Activated naive CD4-positive, alpha-beta T cell treated with anti-CD3 and anti-CD28 coated beads, Interleukin-2, amount 50 U/mL, for 72 hours (primary cell): ENCODE data around the gene TMPRSS9. TPM values are rescaled to one million over a fixed set of nuclear protein-coding genes. Genes with fewer than 3 reads are reported as not detected.
"Not testable (repeated sequence)": the region's sequence is repeated elsewhere in the genome, so short reads cannot be mapped to it uniquely, and the experiment has no call there.

Experiments
- ATAC-seq, 2 donors: fragments of 150-1000 bp; cut with Tn5 transposase; 2 replicates each; pipeline ENCODE4 v1.10.0; 2021; ENCODE audit warnings: mild to moderate bottlenecking in 2 of 2, moderate library complexity in 2 of 2
- DNase-seq, 2 donors: peaks; one replicate each; pipeline ENCODE4 v3.0.0; 2021 to 2022; ENCODE audit warnings: low spot score in 2 of 2
- H3K27ac Mint-ChIP-seq, 2 donors: one replicate each; pipeline ENCODE4 v1.8.0; 2022; ENCODE audit warnings: mild to moderate bottlenecking in 2 of 2, mixed read lengths in 2 of 2
- H3K36me3 Mint-ChIP-seq, 2 donors: one replicate each; pipeline ENCODE4 v1.8.0; 2022; ENCODE audit warnings: mixed read lengths in 2 of 2
- H3K9me3 Mint-ChIP-seq, 2 donors: one replicate each; pipeline ENCODE4 v1.8.0; 2022; ENCODE audit warnings: mixed read lengths in 2 of 2
- total RNA-seq, 2 donors: library from RNA; stranded (reverse); gene quantifications; one replicate each; pipeline ENCODE4 v1.2.3, GENCODE V29; 2022

TMPRSS9 gene
- total RNA-seq, 2 donors from 2014 or later = not detected

GRCh38 chr19:2444251-2445002 is 84.4 kb downstream of the TMPRSS9 start:
- ATAC-seq (no peak), DNase-seq (no peak)
- peaks cover 0 to 5% of the 10 kb centered on the region in 2 donors for H3K36me3 Mint-ChIP-seq
- no peaks in the 10 kb centered on the region for H3K9me3 Mint-ChIP-seq
- no peak overlapping the region for H3K27ac Mint-ChIP-seq

GRCh38 chr19:2446381-2446780 is 86.3 kb downstream of the TMPRSS9 start:
- DNase-seq (no peak), ATAC-seq (peak; percentile 31 to 77)
- Mint-ChIP-seq H3K9me3 (no peaks in the 10 kb centered on the region), H3K27ac (peak overlapping the region; percentile 66 to 89), H3K36me3 (peaks cover 0 to 9% of the 10 kb centered on the region in 2 donors)

- H3K27ac Mint-ChIP-seq = no peak overlapping the region
- DNase-seq (no peak), ATAC-seq (no peak)
- H3K9me3 Mint-ChIP-seq = no peaks in the 10 kb centered on the region
- peaks cover 0 to 9% of the 10 kb centered on the region in 2 donors for H3K36me3 Mint-ChIP-seq
Measured at GRCh38 chr19:2449019-2449418, 89.0 kb downstream of the TMPRSS9 start.

- Mint-ChIP-seq H3K27ac (no peak overlapping the region), H3K36me3 (peaks cover 0 to 9% of the 10 kb centered on the region in 2 donors), H3K9me3 (no peaks in the 10 kb centered on the region)
- no peak for DNase-seq
- no peak for ATAC-seq
Measured at GRCh38 chr19:2451138-2451537, 91.1 kb downstream of the TMPRSS9 start.

GRCh38 chr19:2451741-2452140 is 91.7 kb downstream of the TMPRSS9 start:
- no peak for DNase-seq
- no peaks in the 10 kb centered on the region for H3K9me3 Mint-ChIP-seq
- no peak for ATAC-seq
- H3K27ac Mint-ChIP-seq = no peak overlapping the region
- H3K36me3 Mint-ChIP-seq = peaks cover 0 to 5% of the 10 kb centered on the region in 2 donors

GRCh38 chr19:2453431-2454025 is 93.5 kb downstream of the TMPRSS9 start:
- ATAC-seq (no peak), DNase-seq (no peak)
- Mint-ChIP-seq H3K36me3 (peaks cover 4 to 14% of the 10 kb centered on the region in 2 donors), H3K27ac (no peak overlapping the region), H3K9me3 (no peaks in the 10 kb centered on the region)

- peaks cover 4 to 14% of the 10 kb centered on the region in 2 donors for H3K36me3 Mint-ChIP-seq
- H3K27ac Mint-ChIP-seq = peak overlapping the region in 1 of 2 donors; percentile 74
- no peak for DNase-seq
- ATAC-seq = no peak
- H3K9me3 Mint-ChIP-seq = no peaks in the 10 kb centered on the region
Measured at GRCh38 chr19:2454199-2454961, 94.3 kb downstream of the TMPRSS9 start.

- H3K9me3 Mint-ChIP-seq = no peaks in the 10 kb centered on the region
- ATAC-seq (no peak), DNase-seq (no peak)
- H3K36me3 Mint-ChIP-seq = peaks cover 4 to 11% of the 10 kb centered on the region in 2 donors
- peak overlapping the region; percentile 74 to 83 for H3K27ac Mint-ChIP-seq
Measured at GRCh38 chr19:2454962-2455850, 95.1 kb downstream of the TMPRSS9 start.

- ATAC-seq (peak; percentile 31 to 45), DNase-seq (peak; percentile 43 to 70)
- H3K9me3 Mint-ChIP-seq = no peaks in the 10 kb centered on the region
- H3K27ac Mint-ChIP-seq = peak overlapping the region; percentile 83 to 92
- H3K36me3 Mint-ChIP-seq = peaks cover 4 to 11% of the 10 kb centered on the region in 2 donors
Measured at GRCh38 chr19:2455851-2456570, 95.9 kb downstream of the TMPRSS9 start.

GRCh38 chr19:2457394-2458037 is 97.5 kb downstream of the TMPRSS9 start:
- ATAC-seq (no peak), DNase-seq (no peak)
- H3K27ac Mint-ChIP-seq = peak overlapping the region in 1 of 2 donors; percentile 83

GRCh38 chr19:2458054-2458453 is 98.0 kb downstream of the TMPRSS9 start:
- peaks cover 4 to 24% of the 10 kb centered on the region in 2 donors for H3K36me3 Mint-ChIP-seq
- H3K9me3 Mint-ChIP-seq = no peaks in the 10 kb centered on the region
- no peak overlapping the region for H3K27ac Mint-ChIP-seq
- DNase-seq = no peak
- no peak for ATAC-seq

More at GRCh38 chr19:2457394-2458037, 97.5 kb downstream of the TMPRSS9 start:
- Mint-ChIP-seq H3K36me3 (peaks cover 4 to 24% of the 10 kb centered on the region in 2 donors), H3K9me3 (no peaks in the 10 kb centered on the region)

- peaks cover 4 to 24% of the 10 kb centered on the region in 2 donors for H3K36me3 Mint-ChIP-seq
- not testable (repeated sequence) for H3K9me3 Mint-ChIP-seq, H3K27ac Mint-ChIP-seq, ATAC-seq, DNase-seq
Measured at GRCh38 chr19:2458776-2459175, 98.7 kb downstream of the TMPRSS9 start.

- no peaks in the 10 kb centered on the region for H3K9me3 Mint-ChIP-seq
- H3K36me3 Mint-ChIP-seq = peaks cover 4 to 24% of the 10 kb centered on the region in 2 donors
- ATAC-seq (no peak), DNase-seq (no peak)
- H3K27ac Mint-ChIP-seq = no peak overlapping the region
Measured at GRCh38 chr19:2460245-2460644, 100.2 kb downstream of the TMPRSS9 start.

- no peaks in the 10 kb centered on the region for H3K9me3 Mint-ChIP-seq
Measured at GRCh38 chr19:2461751-2462634, 101.9 kb downstream of the TMPRSS9 start.

More at GRCh38 chr19:2461751-2462634, 101.9 kb downstream of the TMPRSS9 start:
- Mint-ChIP-seq H3K36me3 (peaks cover 2 to 22% of the 10 kb centered on the region in 2 donors), H3K27ac (peak overlapping the region; percentile 57 to 84)
- peak; percentile 53 to 91 for ATAC-seq
- peak in 1 of 2 donors; percentile 83 for DNase-seq
